Stimulated activated CD4-positive, alpha-beta T cell treated with anti-CD3 and anti-CD28 coated beads, Interleukin-15, amount 100 ng/mL, for 1 hour (primary cell): ENCODE results near the gene KANSL1.

Experiments used
- DNase-seq, 2 donors: peaks; one replicate each; pipeline ENCODE4 v3.0.0-alpha.2; 2020; ENCODE audit warnings: low read depth in 1 of 2, low spot score in 1 of 2

Gene KANSL1

DNA sequence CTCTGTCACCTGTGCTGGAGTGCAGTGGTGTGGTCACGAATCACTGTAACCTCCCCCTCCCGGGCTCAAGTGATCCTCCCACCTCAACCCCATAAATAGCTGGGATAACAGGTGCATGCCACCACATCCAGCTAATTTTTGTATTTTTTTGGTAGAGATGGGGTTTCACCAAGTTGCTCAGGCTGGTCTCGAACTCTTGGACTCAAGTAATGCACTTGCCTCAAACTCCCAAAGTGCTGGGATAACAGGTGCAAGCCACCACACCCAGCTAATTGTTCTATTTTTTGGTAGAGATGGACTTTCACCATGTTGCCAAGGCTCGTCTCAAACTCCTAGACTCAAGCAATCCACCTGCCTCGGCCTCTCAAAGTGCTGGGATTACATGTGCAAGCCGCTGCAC is 107.7 kb downstream of the KANSL1 start:
- no peak for DNase-seq

- DNase-seq = no peak
Observed at GRCh38 chr17:46082257-46082656, 111.0 kb downstream of the KANSL1 start.

- DNase-seq = no peak
Observed at GRCh38 chr17:46081018-46081320, 112.3 kb downstream of the KANSL1 start.

DNA sequence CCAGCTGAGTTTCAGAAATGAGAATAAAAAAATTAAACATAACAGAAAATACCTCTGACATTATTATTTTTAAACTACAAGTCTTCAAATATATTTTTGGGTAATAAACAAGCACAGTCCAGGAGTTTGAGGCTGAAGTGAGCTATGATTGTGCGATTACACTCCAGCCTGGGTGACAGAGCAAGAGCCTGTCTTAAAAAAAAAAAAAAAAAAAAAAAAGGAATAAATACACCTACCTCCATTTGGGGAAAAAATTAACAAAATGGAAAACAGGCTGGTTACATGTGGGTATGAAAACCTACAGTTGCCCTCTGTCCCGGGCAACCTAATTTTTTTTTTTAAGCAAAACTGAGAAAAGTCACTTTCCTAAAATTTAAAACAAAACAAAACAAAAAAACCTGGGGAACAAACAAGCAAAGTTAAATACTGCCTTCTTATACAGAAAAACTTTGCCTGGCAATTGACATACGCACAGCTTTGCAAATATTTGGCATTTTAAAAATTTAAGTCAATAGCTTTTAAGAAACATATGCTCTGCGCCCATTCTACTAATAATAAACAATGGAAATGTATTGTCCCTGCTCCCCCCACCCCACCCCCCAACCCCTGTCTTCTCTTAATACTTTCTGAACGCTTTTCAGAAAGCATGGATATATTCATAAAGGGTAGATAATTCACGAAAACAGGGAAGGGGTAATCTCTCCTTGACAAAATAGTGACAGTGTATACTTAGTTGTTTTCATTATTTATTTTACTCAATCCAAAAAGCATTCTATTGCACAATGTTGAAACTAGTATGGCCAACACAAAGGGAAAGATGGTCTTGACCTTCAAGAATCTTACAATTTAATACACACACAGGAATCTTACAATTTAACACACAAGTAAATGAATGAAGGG is 112.9 kb downstream of the KANSL1 start:
- no peak for DNase-seq

DNA sequence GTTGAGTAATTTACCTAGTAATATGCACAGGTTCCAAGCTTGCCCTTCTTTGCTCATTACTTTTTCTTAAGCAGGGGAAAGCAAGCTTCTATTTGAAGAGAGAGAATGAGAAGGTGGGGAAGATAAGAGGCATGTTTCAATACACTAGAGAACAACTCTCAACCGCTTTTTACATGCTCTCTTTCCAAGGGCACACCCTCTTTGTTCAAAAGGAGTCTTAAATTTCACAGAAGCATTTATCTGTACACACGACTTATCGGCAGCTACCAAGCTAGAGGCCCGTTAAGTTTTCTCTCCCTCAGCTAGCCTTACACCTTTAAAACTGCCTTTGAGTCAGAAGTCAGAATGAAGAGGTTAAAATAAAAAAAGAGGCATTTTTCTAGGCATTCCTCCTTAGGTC is 114.6 kb downstream of the KANSL1 start:
- DNase-seq = no peak

- no peak for DNase-seq
Observed at GRCh38 chr17:46074540-46074939, 118.7 kb downstream of the KANSL1 start.

GRCh38 chr17:46072998-46073397 is 120.2 kb downstream of the KANSL1 start:
- no peak for DNase-seq

- no peak for DNase-seq
Observed at GRCh38 chr17:46071796-46072195, 121.4 kb downstream of the KANSL1 start.

GRCh38 chr17:46064460-46064859 is 128.8 kb downstream of the KANSL1 start:
- no peak for DNase-seq

- DNase-seq = no peak
Observed at GRCh38 chr17:46063241-46063640, 130.0 kb downstream of the KANSL1 start.

GRCh38 chr17:46061435-46061834 is 131.8 kb downstream of the KANSL1 start:
- no peak for DNase-seq

- no peak for DNase-seq
Observed at GRCh38 chr17:46060461-46060860, 132.8 kb downstream of the KANSL1 start.

GRCh38 chr17:46059486-46059885 is 133.7 kb downstream of the KANSL1 start:
- no peak for DNase-seq

DNA sequence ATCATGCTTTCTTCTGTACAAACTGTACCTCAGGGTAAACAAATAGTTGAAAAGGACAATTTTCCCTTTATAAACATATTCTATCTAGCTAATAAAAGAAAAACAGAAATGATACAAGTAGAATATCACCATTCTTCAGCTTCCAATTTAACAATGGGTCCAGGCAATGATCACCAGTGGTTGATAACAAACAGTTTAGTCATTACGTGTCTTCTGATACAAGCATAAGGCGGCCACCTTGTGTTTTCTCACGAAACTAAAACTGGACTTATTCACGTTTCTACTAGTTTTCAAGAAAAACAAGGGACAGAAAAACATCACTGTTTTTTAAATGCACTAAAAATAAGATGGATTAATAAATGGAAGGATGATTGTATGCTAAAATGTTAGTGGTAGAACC is 135.9 kb downstream of the KANSL1 start:
- DNase-seq = no peak

GRCh38 chr17:46056800-46057304 is 136.4 kb downstream of the KANSL1 start:
- no peak for DNase-seq

- DNase-seq = no peak
Observed at GRCh38 chr17:46053911-46054534, 139.2 kb downstream of the KANSL1 start.

DNA sequence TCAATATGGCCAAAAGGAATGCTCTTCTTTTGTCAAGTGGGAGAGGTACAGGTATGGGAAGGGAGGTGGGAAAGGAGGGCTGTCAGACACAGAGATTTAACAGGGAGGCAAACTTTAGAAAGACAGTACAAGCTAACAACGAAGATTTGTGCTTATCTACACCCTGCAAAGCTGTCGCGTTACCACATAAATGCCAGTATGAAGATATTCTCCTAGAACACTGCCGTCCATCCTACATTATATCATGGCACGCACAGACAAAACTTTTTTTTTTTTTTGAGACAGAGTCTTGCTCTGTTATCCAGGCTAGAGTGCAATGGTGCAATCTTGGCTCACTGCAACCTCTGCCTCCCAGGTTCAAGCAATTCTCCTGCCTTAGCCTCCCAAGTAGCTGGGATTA is 143.6 kb downstream of the KANSL1 start:
- DNase-seq = no peak

DNA sequence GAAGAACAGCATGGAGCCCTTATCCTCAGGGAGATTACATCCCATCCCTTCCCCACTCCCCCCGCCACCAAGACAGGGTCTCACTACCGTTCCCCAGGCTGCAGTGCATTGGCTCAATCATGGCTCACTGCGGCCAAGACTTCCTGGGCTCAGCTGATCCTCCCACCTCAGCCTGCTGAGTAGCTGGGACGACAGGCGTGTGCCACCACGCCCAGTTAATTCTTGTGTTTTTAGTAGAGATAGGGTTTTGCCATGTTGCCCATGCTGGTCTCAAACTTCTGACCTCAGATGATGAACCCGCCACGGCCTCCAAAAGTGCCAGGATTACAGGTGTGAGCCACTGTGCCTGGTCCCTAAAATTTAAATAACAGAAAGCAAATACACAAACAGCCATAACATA is 145.4 kb downstream of the KANSL1 start:
- DNase-seq = no peak

- no peak for DNase-seq
Observed at GRCh38 chr17:46047398-46047797, 145.8 kb downstream of the KANSL1 start.

- no peak for DNase-seq
Observed at GRCh38 chr17:46046957-46047356, 146.3 kb downstream of the KANSL1 start.

GRCh38 chr17:46045639-46046038 is 147.6 kb downstream of the KANSL1 start:
- DNase-seq = no peak

GRCh38 chr17:46044989-46045388 is 148.2 kb downstream of the KANSL1 start:
- DNase-seq = no peak
